Gastroesophageal sphincter (tissue), 3 donors: ENCODE results near the gene PRM1.

ENCODE experiments used
- POLR2A ChIP-seq, 2 donors: fragments of 450-650 bp; IDR thresholded peaks; one replicate each; pipeline ENCODE4 v1.6.1; 2017; ENCODE audit warnings: antibody characterized with exemption in 2 of 2, mild to moderate bottlenecking in 2 of 2, moderate library complexity in 1 of 2
- TF ChIP-seq, protein P1 (sequence below), 4 experiments: fragments of 200-600 bp in 2 of 4; fragments of 450-650 bp in 2 of 4; sonication (generic) in 1 of 4; IDR thresholded peaks; one replicate each; pipeline ENCODE4 v1.5.1; 2017 to 2019; ENCODE audit warnings: antibody characterized with exemption in 4 of 4, mild to moderate bottlenecking in 2 of 4, moderate library complexity in 2 of 4

DNA sequence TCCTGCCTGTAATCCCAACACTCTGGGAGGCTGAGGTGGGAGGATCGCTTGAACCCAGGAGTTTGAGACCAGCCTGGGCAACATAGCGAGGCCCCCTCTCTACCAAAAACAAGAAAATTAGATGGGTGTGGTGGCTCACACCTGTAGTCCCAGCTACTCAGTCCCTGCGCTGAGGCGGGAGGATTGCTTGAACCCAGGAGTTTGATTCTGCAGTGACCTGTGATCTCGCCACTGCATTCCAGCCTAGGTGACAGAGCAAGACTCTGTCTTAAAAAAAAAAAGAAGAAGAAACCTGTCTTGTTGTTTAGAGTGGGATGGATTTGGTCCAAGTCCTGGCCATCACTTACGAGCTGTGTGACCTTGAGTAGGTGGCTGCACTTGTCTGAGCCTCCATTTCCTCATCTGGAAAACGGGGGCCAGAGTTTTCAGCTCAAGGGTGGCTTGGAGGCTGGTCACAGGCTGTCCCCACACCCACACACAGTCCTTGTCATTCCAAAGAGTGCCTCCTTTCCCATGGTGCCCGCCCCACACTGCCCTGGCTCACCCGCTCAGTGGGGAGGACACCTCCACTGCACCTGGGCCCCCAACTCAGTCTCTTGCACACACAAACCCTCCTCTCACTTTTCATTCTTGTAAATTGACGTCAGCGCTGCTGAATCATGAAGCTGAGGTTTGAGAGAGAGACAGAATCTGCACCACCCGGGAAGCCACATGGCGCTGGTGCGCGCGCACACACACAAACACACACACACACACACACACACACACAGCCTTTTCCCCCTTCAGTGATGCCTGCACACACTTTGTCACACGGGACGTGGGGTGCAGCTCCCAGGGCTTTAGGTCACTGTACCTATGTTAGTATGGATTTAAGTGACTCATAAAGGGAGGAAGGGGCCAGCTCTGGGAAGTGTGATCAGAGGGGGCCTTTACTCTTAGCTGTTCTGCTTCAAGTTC, 29.3 kb downstream of the PRM1 start:
- no peak for TF ChIP-seq POLR2A (IDR thresholded peaks at IDR 0.05)
- TF ChIP-seq, protein P1, sequence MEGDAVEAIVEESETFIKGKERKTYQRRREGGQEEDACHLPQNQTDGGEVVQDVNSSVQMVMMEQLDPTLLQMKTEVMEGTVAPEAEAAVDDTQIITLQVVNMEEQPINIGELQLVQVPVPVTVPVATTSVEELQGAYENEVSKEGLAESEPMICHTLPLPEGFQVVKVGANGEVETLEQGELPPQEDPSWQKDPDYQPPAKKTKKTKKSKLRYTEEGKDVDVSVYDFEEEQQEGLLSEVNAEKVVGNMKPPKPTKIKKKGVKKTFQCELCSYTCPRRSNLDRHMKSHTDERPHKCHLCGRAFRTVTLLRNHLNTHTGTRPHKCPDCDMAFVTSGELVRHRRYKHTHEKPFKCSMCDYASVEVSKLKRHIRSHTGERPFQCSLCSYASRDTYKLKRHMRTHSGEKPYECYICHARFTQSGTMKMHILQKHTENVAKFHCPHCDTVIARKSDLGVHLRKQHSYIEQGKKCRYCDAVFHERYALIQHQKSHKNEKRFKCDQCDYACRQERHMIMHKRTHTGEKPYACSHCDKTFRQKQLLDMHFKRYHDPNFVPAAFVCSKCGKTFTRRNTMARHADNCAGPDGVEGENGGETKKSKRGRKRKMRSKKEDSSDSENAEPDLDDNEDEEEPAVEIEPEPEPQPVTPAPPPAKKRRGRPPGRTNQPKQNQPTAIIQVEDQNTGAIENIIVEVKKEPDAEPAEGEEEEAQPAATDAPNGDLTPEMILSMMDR (IDR thresholded peaks at IDR 0.05), result no peak
